Hepatocyte (in vitro differentiated cells): ENCODE measurements around the gene MSANTD4.

Experiments used
- EZH2 ChIP-seq: fragments of 200-600 bp; sonication (generic); IDR thresholded peaks from 2 replicates; pipeline ENCODE4 v1.6.1; 2016; ENCODE audit warnings: antibody characterized with exemption, mild to moderate bottlenecking, borderline replicate concordance
- TF ChIP-seq, protein P1 (sequence below): fragments of 200-600 bp; sonication (generic); IDR thresholded peaks from 2 replicates; pipeline ENCODE4 v1.5.1; 2016; ENCODE audit warnings: antibody characterized with exemption, mild to moderate bottlenecking; ENCODE audit not compliant: poor library complexity

DNA sequence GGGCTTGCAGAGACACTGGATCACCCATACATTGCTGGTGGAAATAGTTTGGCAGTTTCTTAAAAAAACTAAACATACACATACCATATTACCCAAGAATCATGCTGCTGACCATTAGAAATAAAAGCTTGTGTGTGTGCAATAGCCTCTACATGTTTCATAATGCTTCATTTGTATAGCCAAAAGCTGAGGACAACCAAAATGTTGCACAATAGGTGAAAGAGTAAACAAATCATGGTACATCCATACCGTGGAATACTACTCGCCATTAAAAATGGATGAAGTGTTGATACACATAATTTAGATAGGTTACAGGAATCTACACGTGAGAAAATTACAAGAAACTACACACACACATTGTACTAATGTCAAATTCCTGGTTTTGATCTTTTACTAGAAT lies 48.6 kb upstream of the MSANTD4 start:
- TF ChIP-seq, protein P1, sequence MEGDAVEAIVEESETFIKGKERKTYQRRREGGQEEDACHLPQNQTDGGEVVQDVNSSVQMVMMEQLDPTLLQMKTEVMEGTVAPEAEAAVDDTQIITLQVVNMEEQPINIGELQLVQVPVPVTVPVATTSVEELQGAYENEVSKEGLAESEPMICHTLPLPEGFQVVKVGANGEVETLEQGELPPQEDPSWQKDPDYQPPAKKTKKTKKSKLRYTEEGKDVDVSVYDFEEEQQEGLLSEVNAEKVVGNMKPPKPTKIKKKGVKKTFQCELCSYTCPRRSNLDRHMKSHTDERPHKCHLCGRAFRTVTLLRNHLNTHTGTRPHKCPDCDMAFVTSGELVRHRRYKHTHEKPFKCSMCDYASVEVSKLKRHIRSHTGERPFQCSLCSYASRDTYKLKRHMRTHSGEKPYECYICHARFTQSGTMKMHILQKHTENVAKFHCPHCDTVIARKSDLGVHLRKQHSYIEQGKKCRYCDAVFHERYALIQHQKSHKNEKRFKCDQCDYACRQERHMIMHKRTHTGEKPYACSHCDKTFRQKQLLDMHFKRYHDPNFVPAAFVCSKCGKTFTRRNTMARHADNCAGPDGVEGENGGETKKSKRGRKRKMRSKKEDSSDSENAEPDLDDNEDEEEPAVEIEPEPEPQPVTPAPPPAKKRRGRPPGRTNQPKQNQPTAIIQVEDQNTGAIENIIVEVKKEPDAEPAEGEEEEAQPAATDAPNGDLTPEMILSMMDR, result no peak
- no peak for TF ChIP-seq EZH2
